OCI-LY3 (cell line): ENCODE measurements around the gene EXOC1.

Source experiments
- H2AFZ ChIP-seq: fragments of 200-600, 300-600 bp; shearing (Covaris generic); 2 replicates; pipeline ENCODE4 v1.6.0; 2014; ENCODE audit warnings: antibody characterized with exemption, low read depth, low read length
- H3K27ac ChIP-seq: fragments of 200-600, 300-600 bp; sonication (generic); 2 replicates; pipeline ENCODE4 v1.5.1; 2014; ENCODE audit warnings: mild to moderate bottlenecking, low read length, moderate library complexity, mixed read lengths
- H3K27me3 ChIP-seq: fragments of 200-600, 300-600 bp; sonication (generic); 2 replicates; pipeline ENCODE4 v1.6.1; 2014; ENCODE audit warnings: low read depth, low read length, mixed read lengths
- H3K36me3 ChIP-seq: fragments of 200-600, 300-600 bp; sonication (generic); replicated peaks from 2 replicates; pipeline ENCODE3; 2014; ENCODE audit warnings: low read depth, low read length, mixed read lengths
- H3K4me1 ChIP-seq: fragments of 300-600, 200-600 bp; sonication (generic); 2 replicates; pipeline ENCODE4 v1.6.1; 2014; ENCODE audit warnings: low read length, mixed read lengths
- H3K4me2 ChIP-seq: fragments of 200-600, 300-600 bp; sonication (generic); 2 replicates; pipeline ENCODE4 v1.6.1; 2014; ENCODE audit warnings: low read length, mixed read lengths
- H3K4me3 ChIP-seq: fragments of 300-600, 200-600 bp; sonication (generic); 2 replicates; pipeline ENCODE4 v1.5.1; 2014; ENCODE audit warnings: antibody characterized with exemption, mild to moderate bottlenecking, low read length, moderate library complexity
- H3K79me2 ChIP-seq: fragments of 300-600, 200-600 bp; shearing (Covaris generic); 2 replicates; pipeline ENCODE4 v1.6.1; 2014; ENCODE audit warnings: mild to moderate bottlenecking, low read length, mixed read lengths
- H3K9ac ChIP-seq: fragments of 300-600, 200-600 bp; shearing (Covaris generic); 2 replicates; pipeline ENCODE4 v1.6.0; 2014; ENCODE audit warnings: mild to moderate bottlenecking, low read length, moderate library complexity
- H3K9me3 ChIP-seq: fragments of 200-600, 300-600 bp; shearing (Covaris generic); 2 replicates; pipeline ENCODE4 v1.6.1; 2014; ENCODE audit warnings: low read length, mixed read lengths; ENCODE audit not compliant: insufficient read depth
- H4K20me1 ChIP-seq: fragments of 200-600, 300-600 bp; sonication (generic); 2 replicates; pipeline ENCODE4 v1.6.1; 2016; ENCODE audit warnings: low read length, mixed read lengths; ENCODE audit not compliant: insufficient read depth
- CTCF ChIP-seq: fragments of 200-600, 300-600 bp; sonication (generic); IDR thresholded peaks from 2 replicates; pipeline ENCODE4 v1.5.1; 2014; ENCODE audit warnings: antibody characterized with exemption, low read length, low read depth
- EZH2phosphoT487 ChIP-seq: fragments of 200-600 bp; shearing (Covaris generic); IDR thresholded peaks from 2 replicates; pipeline ENCODE4 v1.6.1; 2018; ENCODE audit warnings: antibody characterized with exemption, mixed run types, low read depth

EXOC1 gene

GRCh38 chr4:55879224-55879623 is 25.8 kb downstream of the EXOC1 start:
- TF ChIP-seq EZH2phosphoT487 (no peak), CTCF (no peak)
- Histone ChIP-seq H3K36me3 (peaks cover 24% of the 10 kb centered on the region), H4K20me1 (no peaks in the 10 kb centered on the region), H3K4me1 (no peaks in the 10 kb centered on the region), H3K9me3 (no peaks in the 10 kb centered on the region), H3K27me3 (no peaks in the 10 kb centered on the region), H3K9ac (no peak overlapping the region), H3K4me3 (no peak overlapping the region), H3K4me2 (no peak overlapping the region), H3K27ac (no peak overlapping the region), H2AFZ (no peak overlapping the region), H3K79me2 (no peaks in the 10 kb centered on the region)

GRCh38 chr4:55880652-55881280 is 27.3 kb downstream of the EXOC1 start:
- H3K4me3 ChIP-seq, result no peak overlapping the region
- H3K9me3 ChIP-seq, result no peaks in the 10 kb centered on the region
- no peak overlapping the region for H3K27ac ChIP-seq
- no peaks in the 10 kb centered on the region for H3K79me2 ChIP-seq
- no peak overlapping the region for H3K4me2 ChIP-seq
- TF ChIP-seq CTCF, result no peak
- no peak for TF ChIP-seq EZH2phosphoT487
- no peak overlapping the region for H2AFZ ChIP-seq
- no peaks in the 10 kb centered on the region for H4K20me1 ChIP-seq
- H3K27me3 ChIP-seq, result no peaks in the 10 kb centered on the region
- H3K9ac ChIP-seq, result no peak overlapping the region
- peaks cover 24% of the 10 kb centered on the region for H3K36me3 ChIP-seq
- no peaks in the 10 kb centered on the region for H3K4me1 ChIP-seq

- Histone ChIP-seq H3K9me3 (no peaks in the 10 kb centered on the region), H3K27ac (no peak overlapping the region), H2AFZ (no peak overlapping the region), H3K36me3 (peaks cover 10% of the 10 kb centered on the region), H3K4me2 (no peak overlapping the region), H3K27me3 (no peaks in the 10 kb centered on the region), H3K79me2 (no peaks in the 10 kb centered on the region), H3K4me3 (no peak overlapping the region), H3K4me1 (no peaks in the 10 kb centered on the region), H4K20me1 (no peaks in the 10 kb centered on the region), H3K9ac (no peak overlapping the region)
- TF ChIP-seq CTCF, result no peak
- no peak for TF ChIP-seq EZH2phosphoT487
These were observed 30.8 kb downstream of the EXOC1 start for GRCh38 chr4:55884093-55884850.

GRCh38 chr4:55884851-55885219 is 31.4 kb downstream of the EXOC1 start:
- Histone ChIP-seq H3K36me3 (peaks cover 8% of the 10 kb centered on the region), H2AFZ (no peak overlapping the region), H3K27me3 (no peaks in the 10 kb centered on the region), H4K20me1 (no peaks in the 10 kb centered on the region), H3K79me2 (no peaks in the 10 kb centered on the region), H3K9ac (no peak overlapping the region), H3K4me1 (no peaks in the 10 kb centered on the region), H3K9me3 (no peaks in the 10 kb centered on the region), H3K27ac (no peak overlapping the region), H3K4me2 (no peak overlapping the region), H3K4me3 (no peak overlapping the region)
- no peak for TF ChIP-seq CTCF
